GM21515 (cell line): ENCODE results near the gene WFDC1.
"Not testable (repeated sequence)": the region's sequence is repeated elsewhere in the genome, so short reads cannot be mapped to it uniquely, and the experiment has no call there.

Source experiments
- ATAC-seq: cut with Tn5 transposase; IDR thresholded peaks from one replicate; pipeline ENCODE4 v1.9.1; 2021; ENCODE audit not compliant: unreplicated experiment

Gene WFDC1

DNA sequence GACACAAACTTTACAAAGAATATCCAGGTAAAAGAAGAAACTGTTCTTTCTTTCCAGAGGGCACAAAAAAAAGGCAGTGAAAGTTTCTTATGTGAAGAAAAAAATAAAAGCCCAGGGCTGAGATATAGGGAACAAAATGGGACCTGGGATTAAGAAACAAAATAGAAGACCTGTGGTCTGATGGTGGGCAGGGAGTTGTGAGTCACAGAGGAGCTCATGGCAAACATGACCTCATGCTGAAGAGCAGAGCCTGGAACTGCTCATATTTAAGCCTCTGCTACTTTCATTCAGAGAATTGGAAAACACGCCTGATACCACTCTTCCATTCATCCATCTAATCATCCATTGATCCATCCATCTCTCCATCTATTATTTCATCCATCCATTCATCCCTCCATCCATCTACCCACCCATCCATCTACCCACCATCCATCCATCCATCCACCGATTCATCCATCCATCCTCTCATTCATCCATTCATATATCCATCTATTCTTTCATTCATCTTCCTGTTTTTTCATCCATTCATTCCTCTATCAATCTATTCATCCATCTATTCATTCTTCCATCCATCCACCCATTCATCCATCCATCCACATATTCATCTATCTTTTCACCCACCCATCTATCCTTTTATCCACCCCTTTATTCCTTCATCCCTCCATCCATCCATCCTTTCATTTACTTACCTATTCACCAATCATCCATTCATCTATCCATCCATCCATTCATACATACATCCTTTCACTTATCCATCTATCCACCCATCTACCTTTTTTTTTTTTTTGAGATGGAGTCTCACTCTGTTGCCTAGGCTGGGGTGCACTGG is 30.0 kb downstream of the WFDC1 start:
- no peak for ATAC-seq

DNA sequence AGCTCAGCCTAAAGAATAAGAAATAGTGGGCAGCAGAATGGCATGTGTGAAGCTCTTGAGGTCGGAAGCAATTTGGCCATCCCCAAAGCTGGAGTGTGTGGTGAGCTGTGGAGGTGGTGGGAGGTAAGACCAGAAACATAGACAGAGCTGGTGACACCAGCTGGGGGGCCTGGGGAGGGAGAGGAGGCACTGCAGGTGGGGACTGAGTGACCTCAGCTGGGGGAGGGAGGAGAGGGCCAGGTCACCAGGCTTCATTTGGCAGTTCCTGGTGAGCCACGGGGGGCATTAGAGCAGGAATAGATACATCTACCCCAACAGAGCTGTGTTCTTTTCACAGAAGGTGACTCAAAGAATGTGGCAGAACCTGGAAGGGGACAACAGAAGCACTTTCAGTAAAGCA is 31.9 kb downstream of the WFDC1 start:
- ATAC-seq = no peak

DNA sequence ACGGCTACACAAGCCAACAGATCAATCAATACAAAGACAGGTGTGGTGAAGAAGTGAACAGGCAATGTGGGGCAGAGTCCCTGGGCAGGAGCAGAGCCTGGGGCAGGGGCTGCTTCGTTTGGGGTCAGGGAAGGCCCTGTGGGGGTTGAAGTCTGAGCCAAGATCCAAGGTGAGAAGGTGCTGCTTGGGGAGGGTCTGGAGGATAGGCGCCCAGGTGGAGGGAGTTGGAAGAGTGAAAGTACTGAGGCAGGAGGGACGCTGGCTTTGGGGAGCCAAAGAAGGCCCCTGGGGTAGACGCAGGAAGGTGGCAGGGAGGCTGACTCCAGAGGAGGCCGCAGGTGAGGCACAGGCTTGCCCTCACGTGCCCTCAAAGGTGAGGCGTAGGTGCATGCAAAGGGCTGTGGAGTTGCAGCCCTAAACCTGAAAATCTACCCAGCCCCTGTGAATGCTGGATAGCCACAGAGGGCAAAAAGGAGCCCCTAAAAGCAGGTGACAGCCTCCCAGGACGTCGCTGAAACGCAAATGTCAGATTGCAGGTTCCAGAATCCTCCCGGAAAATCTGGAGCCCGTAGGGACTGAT is 33.3 kb downstream of the WFDC1 start:
- no peak for ATAC-seq

DNA sequence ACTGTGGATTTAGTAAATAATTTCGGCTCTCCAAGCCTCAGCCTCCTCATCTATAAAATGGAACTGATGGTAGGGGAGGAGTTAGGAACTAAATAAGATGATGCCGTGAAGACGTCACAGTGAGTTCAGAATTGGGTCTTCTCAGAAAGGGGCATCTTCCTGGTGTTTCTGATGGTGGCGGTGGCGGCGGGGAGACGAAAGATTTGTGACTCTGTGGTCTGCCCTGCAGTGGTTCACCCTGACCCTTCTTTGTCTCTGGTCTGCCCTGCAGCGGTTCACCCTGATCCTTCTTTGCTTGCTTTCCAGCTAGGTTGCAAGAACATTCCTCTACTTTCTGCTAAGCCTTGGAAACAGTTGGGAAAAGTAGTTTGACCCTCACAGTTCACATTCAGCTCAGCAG is 34.3 kb downstream of the WFDC1 start:
- no peak for ATAC-seq

DNA sequence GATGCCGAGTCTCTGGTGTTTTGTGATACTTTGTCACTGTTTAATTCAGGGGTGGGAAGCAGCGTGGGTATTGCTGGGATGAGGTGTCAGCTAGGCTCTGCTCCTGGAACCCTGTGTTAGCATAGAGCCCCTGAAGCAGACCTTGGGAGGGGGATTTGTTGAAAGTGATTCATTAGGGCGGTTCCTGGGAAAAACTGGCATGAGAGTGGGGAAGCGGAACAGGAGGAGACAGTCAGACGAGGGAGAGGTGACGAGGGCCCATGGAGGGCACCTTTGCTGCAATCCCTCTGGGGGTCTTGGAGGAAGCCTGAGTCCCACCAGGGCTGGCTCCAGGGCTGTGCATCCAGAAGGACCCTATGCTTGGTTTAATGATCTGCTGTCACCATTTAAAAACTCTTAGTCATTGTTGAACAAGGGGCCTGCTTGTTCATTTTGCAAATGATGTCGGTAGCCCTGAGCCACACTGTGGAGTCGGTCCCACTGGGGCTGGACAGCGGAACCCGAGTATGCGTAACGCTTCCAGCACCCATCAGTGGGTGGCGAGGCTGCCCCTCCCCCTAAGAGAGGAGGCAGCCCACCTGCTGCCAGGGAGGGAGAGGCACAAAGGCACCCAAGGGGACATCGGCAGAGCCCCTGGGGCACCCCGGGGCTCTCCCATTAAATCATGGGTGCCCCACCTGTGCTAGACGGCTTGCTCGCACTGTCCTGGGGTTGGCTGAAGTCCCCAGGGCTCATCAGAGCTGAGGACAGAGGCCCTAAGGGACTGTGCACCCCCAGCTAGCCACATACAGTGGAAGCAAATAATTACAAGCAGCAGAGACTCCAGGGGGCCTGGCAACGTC is 35.4 kb downstream of the WFDC1 start:
- no peak for ATAC-seq

DNA sequence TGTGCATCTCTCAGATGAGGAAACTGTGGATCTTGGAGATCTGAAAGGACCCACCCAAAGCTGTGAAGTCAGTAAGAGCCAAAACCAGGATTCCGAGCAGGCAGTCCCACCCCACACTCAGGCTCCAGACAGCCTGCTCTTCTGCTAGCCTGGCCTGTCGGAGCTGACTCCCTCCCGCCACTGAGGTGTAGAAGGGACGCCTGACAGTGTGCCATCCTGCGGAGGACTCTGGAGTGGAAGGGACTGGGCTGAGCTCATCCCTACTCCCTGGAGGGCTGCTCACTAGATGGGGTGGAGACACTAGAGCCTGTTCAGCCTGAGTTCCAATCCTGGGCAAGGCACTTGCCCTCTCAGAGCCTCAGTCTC is 36.0 kb downstream of the WFDC1 start:
- ATAC-seq = no peak

DNA sequence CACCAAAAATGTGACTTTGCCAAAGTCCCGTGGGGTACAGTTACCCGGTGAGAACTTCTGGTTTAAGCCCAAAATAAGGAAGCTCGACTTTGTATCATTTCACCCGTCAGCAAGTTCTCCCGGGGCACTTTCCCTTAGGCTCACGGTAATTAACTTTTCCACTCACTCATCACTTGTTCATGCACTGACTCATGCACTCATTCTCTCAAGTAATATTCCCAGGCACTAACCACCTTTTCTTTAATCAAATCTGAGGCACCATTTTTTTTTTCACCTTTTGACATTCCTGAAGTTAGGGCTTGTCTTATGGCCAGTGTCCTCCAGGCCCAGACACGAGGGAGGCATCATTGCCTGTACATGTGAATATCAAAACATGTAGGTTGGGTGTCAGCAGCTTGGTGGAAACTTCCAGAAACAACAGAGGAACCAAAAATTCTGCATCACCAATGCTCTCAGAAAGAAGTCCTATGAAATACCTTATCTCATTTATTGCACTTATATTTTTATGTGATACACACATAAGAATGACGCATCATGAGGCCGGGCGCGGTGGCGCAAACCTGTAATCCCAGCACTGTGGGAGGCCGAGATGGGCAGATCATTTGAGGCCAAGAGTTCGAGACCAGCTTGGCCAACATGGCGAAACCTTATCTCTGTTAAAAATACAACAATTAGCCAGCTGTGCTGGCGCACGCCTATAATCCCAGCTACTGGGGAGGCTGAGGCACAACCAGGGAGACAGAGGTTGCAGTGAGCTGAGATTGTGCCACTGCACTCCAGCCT is 37.5 kb downstream of the WFDC1 start:
- ATAC-seq = no peak

DNA sequence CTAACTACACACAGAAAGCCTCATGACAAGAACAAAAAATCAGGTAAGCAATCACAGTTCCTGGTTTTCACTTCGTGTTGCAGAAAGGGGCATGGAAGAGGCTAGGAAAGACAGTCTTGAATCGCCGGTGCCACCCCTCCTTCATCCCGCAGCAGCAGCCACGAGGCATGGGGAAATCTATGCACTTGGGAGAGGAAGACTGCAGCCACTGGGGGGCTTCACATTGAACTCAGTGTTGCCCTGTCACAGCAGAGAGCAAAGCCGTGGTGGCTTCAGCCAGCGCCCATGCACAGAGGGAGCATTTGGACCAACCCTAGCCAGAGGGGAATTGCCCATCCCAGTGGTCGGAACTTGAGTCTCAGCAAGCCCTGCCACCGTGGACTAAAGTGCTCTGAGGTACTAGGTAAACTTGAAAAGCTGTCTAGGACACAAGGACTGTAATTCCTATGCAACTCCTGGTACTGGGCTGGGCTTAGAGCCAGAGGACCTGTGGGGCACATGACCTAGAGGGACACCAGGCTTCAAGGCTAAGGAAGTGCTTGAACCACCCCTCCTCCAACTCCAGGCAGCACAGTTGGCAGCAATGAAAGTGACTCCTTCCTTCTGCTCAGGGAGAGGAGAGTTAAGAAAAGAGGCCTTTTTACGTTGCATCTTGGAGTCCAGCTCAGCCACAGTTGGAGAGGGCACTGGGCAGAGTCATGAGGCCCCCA is 38.5 kb downstream of the WFDC1 start:
- no peak for ATAC-seq

DNA sequence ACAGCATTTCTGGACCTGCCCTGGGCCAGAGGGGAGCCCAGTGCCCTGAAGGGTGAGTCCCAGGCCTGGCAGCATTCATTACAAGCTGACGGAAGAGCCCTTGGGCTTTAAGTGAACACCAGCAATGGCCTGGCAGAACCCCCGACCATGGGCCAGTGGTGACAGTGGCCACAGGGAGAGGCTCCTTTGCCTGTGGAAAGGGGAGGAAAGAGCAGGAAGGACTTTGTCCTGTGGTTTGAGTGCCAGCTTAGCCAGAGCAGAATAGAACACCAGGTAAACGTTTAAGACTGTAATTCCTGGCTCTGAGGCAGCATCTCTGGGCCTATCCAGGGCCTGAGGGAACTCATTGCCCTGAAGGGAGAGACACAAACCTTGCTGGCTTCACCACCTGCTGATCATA is 39.4 kb downstream of the WFDC1 start:
- ATAC-seq = no peak

DNA sequence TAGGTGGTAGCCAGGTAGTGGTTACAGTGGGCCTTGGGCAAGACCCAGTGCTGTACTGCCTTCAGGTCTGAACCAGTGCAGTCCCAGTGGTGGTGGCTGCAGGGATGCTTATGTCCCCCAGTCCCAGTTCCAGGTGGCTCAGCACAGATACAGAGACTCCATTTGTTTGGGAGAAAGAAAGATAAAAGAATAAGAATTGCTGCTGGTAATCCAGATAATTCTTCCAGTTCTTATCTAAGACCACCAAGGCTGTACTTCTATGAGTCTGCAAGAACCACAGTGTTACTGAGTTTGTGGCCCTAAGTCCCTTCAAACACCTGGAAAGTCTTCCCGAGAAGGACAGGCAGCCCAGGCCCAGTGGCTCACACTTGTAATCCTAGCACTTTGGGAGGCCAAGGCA is 39.8 kb downstream of the WFDC1 start:
- no peak for ATAC-seq

DNA sequence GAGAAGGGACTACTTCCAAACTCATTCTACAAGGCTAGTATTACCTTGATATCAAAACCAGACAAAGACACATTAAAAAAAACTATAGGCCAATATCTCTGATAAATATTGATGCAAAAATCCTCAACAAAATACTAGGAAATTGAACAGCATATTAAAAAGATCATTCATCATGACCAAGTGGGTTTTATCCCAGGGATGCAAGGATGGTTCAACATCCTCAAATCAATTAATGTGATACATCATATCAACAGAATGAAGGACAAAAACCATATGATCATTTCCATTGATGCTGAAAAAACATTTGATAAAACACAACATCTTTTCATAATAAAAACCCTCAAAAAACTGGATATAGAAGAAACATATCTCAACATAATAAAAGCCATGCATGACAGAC is 42.6 kb downstream of the WFDC1 start:
- not testable (repeated sequence) for ATAC-seq

DNA sequence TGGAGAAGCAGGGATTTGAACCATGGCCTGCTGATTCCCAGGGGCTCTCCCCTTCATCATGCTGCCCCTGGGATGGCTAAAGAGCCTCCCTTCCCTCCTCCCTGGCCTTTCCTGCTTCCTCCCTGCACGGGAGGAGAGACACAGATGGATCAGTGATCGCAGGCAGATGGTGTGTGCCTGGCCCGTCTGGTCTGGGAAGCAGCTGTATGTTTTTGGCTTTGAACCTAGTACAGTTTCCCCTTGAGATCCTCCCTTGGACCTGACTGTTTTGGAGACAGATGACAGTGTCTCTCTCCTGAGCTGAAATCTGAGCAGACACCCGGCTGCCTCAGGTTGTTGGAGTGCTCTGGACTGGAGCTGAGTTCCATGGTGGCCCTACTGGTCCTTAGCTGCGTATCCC is 44.6 kb downstream of the WFDC1 start:
- ATAC-seq = no peak

DNA sequence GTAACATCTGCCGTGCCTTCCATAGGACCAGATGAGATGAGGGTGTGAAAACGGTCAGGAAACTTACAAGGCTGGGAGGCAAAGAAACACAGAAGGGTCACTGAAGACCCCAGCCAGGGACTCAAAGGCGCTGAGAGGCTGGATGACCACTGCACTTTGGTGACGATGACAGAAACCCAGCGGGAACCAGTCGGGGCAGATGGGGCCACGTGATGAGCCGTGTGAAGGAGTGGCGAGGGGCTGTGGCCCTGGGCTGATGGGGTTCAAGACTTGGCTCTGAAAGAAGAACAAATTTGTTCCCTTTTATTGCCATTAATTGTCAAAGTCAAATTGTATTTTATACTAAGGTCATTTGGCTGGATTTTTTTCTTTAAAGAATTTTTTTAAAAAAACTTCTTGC is 45.1 kb downstream of the WFDC1 start:
- ATAC-seq = no peak

DNA sequence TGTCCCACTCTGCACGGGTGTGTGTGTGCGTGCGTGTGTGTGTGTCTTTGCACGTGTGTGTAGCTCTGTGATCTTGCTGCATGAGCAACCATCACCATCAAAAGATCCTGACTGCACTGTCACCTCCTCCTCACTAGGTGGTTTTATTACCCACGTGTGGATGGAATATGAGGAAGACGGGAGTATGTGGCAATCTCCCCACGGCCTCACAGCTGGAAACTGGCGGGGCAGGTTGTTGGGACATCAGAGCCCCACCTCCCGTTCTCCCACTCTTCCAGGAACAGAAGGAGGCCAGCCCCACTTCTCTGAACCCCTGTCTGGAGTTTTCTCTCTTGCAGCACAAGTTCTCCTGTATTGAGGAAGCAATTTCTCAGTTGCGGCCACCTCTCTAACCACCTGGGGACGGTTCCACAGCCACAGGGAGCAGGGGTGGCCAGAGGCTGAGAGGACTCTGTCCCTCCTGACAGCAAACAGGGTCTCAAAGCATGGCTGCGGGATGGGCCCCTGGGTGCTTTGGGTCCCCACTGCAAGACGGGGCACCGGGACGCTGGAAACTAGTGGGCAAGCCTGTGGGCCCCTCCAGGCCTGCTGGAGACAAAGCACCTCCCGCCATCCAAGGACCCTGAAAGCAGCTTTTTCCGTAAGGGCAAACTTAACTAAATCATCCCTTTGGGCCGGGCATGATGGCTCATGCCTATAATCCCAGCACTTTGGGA is 45.8 kb downstream of the WFDC1 start:
- no peak for ATAC-seq

DNA sequence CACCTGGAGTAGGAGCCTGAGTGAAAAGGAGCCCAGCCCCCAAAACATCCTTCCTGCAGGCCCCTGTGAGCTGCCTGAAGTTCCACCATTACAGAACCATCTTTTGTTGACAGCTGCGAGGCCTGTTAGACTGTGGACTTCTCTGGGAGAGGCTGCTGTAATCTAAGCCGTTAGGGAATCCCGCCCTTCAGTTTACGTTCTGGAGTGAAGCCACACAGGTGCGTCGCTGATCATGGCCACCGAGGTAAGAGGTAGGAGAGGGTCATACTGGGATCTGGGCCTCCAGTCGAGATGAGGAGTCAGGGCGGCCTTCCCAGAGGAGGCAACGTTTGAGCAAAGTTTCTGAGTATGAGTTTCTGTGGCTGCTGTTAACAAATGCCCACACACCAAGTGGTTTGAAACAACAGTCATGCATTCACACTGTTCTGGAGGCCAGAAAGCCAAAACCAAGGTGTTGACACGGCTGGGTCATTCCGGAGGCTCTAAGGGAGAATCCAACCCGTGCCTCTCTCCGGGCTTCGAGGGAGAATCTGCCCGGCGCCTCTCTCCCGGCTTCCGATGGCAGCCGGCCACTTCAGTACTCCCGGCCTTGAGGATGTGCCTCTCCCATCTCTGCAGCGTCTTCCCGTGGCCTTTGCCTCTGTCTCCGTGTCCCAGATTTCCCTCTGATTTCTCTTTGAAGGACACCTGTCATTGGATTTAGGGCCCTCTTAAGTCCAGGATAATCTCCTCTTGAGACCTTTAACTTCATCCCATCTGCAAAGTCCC is 47.0 kb downstream of the WFDC1 start:
- no peak for ATAC-seq

DNA sequence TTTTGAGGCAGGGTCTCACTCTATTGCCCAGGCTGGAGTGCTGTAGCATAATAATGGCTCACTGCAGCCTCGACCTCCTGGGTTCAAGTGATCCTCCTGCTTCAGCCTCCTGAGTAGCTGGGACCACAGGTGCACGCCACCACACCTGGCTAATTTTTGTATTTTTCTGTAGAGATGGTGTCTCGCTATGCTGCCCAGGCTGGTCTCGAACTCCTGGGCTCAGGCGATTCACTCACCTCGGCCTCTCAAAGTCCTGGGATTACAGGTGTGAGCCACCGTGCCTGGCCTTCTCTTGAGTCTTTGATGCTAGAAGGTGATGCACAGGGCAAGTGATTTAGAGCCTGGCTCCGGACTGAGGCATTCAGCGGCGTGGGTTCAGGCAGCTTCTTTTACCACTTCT is 49.1 kb downstream of the WFDC1 start:
- ATAC-seq = not testable (repeated sequence)

DNA sequence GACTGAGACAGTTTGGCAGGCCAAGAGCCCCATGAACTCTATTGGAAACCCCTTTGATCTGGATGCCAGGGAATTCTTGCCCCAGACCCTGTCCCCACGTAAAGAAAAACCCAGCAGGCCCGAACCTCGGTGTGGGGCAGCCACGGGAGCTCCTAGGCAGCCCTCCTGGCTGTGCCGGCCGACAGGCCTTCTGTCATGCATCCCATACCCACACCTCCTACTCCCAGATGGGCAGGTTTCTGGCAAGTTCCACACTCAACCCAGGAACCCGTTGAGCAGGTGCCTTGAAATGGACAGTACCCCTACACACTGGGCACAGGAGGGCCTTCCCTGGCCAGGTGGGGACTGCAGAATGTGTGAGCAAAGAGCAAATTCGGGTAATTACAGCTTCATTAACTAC is 50.1 kb downstream of the WFDC1 start:
- no peak for ATAC-seq

DNA sequence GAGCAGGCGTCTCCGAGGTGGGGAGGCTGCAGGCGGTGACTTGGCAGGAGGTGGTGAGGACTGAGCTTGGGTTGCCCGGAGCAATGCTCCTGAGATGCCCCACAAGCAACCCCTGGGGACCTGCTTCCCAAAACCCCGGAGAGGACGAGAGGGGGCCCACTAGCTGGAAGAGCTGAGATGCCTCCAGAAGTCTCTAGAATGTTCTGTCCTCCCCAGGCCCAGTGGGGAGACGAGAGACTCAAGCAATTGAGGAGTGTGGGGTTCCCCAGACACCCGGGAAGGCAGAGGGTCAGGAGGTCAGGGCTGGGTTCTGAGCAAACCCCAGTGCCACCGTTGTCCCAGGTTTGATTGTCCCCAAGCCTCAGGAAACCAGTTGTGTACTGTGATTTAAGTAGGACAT is 52.5 kb downstream of the WFDC1 start:
- ATAC-seq = no peak

DNA sequence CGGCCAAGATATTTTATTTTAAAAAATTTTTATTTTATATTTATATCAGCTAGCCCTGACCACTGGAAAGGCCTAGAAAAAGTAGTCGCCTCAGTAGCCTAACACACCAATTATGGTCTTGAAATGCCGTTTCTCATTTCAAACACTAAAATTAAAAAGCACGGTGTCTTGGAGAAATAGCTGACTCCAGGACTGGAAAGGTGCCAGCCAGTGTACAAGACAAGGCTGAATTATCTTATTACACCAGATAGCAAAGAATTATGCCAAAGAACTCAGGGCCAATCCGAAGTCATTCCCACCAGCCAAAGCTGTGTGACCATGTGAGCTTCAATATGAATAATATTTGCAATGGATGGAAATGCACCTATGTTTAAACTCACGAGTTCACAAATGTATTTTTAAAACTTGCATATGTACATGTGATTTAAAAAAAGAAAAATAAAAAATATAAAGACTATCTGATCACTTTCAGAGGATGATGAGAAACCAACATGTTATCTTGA is 53.8 kb downstream of the WFDC1 start:
- no peak for ATAC-seq
